D721Med (cell line): ENCODE results near the gene SORCS2.

Source experiments
- DNase-seq: peaks from one replicate; pipeline ENCODE4 v3.0.0; 2011; ENCODE audit warnings: low spot score; ENCODE audit not compliant: insufficient read length
- FAIRE-seq: peaks from 2 replicates; lab custom pipeline; 2011; peaks lifted over from hg19 to GRCh38; lab: Jason Lieb, UNC
- TF ChIP-seq, protein P1 (sequence below): IDR thresholded peaks from 2 replicates; pipeline ENCODE4 v1.5.1; 2012; ENCODE audit warnings: mild to moderate bottlenecking, control low read depth; ENCODE audit not compliant: insufficient read depth; ENCODE audit errors: missing control alignments

Gene SORCS2

DNA sequence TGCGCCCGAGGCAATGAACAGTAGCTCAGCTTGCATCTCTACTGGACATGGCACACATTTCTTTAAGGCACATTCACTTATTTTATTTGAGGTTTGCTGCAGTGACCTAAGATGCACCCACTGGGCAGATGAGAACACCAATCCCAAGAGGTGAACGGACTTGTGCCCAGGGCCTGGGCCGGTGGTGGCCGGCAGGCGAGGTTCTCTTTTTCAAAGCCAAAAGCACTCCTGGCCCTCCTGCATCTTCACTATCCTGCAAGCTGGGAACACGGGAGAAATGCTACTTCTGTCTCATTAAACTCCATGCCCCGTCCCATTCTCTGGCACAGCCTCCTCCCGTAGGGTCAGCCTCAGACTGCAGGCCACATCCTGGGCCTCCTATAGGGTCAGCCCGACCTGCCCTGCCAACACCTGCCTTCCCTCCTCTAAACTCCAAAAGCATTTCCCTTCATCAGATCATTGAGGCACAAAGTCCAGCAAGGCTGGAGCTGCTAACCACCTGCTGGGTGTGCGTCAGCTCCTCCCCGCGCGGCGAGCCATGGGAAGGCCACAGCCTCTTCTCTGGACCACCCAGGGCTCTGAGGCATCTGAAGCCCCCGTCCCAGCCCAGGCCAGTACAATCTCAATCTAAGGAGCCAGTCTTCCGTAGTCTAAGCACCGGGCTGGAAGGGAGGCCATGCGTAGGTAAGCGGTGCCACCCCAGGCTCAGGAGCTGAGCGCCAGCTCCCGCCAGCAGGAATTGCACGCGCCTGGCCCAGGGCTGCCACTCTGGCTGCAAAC, 581.3 kb downstream of the SORCS2 start:
- TF ChIP-seq, protein P1, sequence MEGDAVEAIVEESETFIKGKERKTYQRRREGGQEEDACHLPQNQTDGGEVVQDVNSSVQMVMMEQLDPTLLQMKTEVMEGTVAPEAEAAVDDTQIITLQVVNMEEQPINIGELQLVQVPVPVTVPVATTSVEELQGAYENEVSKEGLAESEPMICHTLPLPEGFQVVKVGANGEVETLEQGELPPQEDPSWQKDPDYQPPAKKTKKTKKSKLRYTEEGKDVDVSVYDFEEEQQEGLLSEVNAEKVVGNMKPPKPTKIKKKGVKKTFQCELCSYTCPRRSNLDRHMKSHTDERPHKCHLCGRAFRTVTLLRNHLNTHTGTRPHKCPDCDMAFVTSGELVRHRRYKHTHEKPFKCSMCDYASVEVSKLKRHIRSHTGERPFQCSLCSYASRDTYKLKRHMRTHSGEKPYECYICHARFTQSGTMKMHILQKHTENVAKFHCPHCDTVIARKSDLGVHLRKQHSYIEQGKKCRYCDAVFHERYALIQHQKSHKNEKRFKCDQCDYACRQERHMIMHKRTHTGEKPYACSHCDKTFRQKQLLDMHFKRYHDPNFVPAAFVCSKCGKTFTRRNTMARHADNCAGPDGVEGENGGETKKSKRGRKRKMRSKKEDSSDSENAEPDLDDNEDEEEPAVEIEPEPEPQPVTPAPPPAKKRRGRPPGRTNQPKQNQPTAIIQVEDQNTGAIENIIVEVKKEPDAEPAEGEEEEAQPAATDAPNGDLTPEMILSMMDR: no peak
- DNase-seq (no peak), FAIRE-seq (no peak)

DNA sequence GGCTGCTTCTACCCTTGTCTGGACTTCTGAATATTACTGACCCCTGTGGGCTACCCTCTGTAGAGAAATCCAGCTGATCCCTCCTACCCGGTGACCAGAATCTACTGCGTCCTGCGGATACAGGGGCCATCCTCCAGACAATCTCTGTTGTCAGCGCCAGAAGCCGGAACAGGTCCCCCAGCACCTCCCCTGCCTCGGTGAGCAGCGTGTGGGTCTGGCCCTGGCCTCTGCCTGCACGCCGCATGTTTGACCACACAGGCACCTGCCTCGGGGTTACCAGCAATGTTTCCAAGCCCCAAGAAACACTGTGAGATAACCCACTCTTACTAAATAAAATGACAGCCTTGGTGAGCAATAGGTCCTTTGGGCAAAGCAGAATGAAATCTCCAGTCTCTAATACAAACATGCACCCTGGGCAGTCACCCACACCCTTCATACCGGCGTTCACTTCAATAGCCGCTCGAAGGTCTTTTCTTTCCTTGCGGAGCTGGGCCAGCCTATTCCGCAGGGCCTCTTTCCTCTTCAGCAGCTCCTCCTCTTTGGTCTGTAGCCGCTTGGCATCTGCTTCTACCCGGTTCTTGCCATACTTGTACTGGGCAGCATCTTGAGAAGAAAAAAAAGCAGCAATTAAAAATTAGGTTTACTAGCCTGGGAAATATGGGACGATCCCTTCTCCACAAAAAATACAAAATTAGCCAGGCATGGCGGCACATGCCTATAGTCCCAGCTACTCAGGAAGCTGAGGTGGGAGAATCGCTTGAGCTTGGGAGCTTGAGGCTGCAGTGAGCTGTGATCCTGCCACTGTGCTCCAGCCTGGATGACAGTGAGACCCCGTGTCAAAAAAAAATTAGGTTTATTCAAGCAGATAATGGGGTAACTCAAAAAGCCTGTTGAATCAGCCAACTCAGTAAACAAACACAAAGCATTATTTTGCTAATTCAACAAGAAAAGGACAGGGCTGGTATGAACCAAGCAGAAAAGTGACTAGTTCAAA, 582.3 kb downstream of the SORCS2 start:
- FAIRE-seq (no peak), DNase-seq (no peak)
- TF ChIP-seq, protein P1: no peak

DNA sequence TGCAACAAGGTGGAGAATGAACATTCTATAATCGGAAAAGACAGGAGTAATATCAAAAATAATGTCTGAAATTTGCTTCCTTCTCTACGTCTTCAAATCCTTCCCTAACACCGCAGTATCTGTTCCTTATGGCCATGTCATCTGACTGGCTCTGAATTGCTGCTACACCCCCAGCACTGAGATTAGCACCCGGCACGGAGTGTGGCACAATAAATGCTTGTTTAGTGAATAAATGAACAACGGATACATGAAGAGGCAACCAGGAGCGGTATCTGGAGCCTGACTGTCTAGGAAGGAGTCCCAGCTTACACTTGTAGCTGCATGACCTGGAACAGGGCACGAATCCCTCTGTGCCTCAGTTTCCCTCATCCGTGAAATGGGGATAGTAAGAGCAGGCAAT, 583.1 kb downstream of the SORCS2 start:
- TF ChIP-seq, protein P1: no peak
- FAIRE-seq: no peak
- DNase-seq: no peak

DNA sequence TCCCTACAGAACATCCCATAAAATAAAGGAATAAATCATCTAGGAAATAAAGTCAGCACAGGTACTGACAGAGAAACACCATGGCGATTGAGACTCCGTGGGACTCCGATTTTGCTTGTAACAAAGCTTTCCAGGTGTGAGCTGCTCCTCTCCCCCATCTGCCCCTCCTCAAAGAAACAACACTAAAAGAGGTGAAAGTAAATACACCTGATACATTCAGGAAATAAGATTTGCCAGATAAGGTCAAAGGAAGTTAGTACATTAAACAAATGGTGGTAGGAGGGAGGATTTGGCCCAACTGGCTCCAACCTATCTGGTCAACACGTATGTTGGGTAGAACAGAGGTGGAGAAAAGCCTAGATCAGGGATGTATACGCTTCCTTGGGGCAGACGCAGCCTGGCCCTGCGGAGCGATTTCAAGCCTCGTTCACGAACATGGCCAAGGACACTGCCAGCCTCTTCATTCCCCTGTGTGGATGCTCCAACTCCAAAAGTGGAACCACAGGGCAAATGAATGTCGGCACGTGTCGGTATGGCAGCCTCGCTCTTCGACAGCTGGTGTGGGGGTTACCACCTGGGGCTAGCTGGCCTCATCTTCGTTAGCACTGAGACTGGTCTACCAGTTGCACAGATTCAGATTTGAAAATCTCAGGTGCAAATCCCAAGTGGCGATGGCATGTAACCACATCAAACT, 584.8 kb downstream of the SORCS2 start:
- no peak for FAIRE-seq
- DNase-seq: no peak
- TF ChIP-seq, protein P1: no peak

DNA sequence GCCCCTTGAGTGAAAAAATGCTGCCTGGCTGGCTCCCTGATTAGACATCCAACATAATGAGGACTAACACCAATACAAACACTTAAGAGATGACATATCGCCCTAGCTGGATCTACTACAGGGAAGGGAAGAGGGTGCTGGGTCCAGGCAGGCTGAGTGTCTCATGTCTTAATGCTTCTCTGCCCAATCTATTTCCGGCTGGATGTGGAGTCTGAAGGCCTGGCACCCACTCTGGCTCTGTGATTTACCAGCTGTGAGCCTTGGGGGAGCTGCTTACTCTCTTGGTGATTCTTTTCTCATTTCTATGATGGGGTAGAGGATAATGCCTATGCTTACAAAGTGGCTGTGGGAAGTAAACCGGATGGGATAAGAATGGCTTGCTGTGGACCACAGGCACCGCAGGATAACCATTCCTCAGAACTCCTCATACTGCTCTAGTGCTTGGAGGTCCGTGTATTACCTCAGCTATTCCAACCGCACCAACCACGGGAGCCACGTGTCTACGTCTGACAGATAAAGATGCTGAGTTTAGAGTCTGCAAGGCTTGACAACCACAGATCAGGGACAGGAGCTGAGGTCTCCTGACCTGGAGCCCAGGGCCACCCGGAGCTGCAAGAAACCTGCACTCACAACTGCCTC, 585.7 kb downstream of the SORCS2 start:
- FAIRE-seq (no peak), DNase-seq (no peak)
- TF ChIP-seq, protein P1: no peak
